ENCODE data around the gene SRY. TPM values are rescaled to one million over a fixed set of nuclear protein-coding genes. Genes with fewer than 3 reads are reported as not detected.

Gene SRY
- not detected in 2 replicates for total RNA-seq

GRCh38 chrY:2787600-2787999 lies at the start of gene SRY:
Gene SRY (minus strand): TSS chrY:2787682. CDS start chrY:2787603, 79 bp downstream.

Other genes starting within 250 kb of the SRY start
- 371 and 495 TPM in 2 replicates for gene RPS4Y1, start 53.9 kb upstream of the SRY start, total RNA-seq
- 10.8 and 12.6 TPM in 2 replicates for gene ZFY, start 147.7 kb upstream of the SRY start, total RNA-seq

Data from tracheal epithelial cell (primary cell).